ENCODE data around the gene LASP1.
"Not testable (repeated sequence)": the region's sequence is repeated elsewhere in the genome, so short reads cannot be mapped to it uniquely, and the experiment has no call there.

Gene LASP1

DNA sequence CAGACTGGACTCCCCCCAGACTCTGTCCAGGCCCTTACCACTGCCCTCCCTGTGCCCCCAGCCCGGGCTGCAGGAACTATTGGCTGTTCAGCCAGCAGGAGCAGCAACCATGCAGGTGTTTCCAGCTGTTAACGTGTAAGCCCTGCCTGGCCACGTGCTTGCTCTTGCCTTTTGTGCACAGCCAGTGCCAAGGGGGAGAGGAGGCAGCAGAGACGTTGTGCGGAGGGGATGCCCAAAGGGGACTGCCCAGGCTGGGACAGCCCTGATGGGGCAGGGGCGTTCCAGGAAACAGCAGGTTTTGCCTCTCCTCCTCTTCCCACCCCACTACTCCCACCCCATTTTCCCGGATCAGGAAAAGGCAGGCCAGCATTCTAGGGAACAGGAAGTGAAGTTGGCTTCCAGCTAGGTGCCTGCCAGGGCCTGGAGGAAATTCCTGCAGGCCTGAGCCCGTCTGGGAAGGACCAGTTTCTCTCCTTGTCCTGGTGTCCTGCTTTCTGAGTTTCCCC is 38.9 kb downstream of the LASP1 start:
- no peak for DNase-seq (ENCODE audit: low spot score)

DNA sequence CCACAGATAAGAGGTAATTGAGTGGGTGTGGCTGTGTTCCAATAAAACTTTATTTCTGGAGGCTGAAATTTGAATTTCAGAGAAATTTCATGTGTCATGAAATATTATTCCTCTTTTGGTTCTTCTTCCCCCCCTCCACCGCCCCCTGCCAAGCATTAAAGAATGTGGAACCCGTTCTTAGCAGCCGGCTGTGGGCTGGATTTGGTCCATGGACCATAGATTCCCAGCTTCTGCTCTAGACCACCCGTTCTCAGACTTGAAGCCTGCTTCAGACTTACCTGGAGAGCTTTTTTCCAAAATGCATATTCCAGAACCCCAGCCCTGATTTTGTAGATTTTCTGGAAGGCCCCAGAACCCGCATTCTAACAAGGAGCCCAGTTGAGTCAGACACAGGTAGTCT is 40.5 kb downstream of the LASP1 start:
- DNase-seq (ENCODE audit: low spot score): no peak

DNA sequence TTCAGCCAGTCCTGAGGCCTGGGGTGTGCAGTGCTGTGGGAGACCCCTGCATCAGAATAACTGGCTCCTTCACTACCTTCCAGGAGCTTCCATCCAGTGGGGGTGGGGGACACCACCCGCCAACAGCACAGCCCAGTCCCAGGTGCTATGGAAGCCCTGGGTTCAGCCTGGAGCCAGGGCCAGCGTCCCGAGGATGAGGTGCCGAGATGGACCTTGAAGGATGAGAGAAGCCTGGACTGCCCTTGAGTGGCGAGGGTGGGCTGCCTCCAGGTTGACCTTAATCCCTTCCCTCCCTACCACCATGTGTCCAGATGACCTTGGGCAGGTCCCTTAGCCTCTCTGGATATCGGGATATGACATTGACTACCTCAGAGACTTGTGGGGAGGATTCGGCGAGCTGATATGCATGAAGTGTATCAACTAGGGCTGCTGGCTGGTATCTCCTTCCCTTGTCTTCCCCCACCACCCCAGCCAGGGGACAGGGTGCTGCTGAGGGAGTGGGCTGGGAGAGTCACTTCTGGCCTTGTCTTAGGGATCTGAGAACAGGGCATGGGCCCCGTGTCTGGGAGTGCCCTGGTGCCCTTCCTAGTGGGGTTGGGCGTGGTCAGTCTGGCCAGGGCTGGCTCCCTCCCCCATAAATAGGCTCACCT is 41.3 kb downstream of the LASP1 start:
- DNase-seq (ENCODE audit: low spot score): no peak

GRCh38 chr17:38911731-38912081 is 41.8 kb downstream of the LASP1 start:
- not testable (repeated sequence) for DNase-seq (ENCODE audit: low spot score)

GRCh38 chr17:38912221-38912813 is 42.5 kb downstream of the LASP1 start:
- DNase-seq (ENCODE audit: low spot score): no peak

DNA sequence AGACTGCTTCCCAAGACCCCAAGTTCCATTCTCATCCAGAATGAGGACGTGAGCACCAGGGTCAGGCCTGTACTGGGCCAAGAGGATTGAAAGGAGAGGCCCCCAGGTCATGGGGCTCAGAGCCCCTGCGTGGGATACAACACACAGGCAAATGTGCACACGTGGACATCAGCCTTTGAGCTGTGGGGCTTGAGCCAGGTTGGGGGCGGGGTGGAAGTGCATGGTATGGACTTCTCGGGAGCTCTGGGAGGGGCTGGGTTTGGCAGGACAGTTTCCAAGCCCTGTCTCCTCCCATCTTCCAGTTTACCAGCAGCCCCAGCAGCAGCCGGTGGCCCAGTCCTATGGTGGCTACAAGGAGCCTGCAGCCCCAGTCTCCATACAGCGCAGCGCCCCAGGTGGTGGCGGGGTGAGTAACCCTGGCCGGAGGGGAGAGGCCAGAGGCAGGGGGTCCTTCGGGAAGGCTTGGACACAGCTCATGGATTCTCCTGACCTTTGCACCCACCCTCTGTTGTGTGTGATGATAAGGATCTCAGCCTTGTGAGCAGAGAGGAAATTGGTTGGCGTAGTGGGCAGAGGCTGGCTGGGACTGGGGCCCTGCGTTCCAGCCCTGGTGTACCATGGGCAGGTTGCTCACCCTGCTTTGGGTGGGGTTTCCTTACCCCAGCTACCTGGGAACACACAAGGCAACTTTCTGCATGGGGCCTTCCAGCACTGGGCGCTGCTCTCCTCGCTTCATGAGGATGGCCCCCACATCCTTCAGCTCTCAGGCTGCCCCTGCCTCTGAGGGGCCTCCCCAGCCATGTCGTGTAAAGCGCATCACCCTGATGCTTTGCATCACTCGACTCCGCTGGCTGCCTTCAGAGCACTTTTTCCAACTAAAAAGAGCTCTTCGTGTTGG is 45.1 kb downstream of the LASP1 start:
- DNase-seq (ENCODE audit: low spot score): no peak

DNA sequence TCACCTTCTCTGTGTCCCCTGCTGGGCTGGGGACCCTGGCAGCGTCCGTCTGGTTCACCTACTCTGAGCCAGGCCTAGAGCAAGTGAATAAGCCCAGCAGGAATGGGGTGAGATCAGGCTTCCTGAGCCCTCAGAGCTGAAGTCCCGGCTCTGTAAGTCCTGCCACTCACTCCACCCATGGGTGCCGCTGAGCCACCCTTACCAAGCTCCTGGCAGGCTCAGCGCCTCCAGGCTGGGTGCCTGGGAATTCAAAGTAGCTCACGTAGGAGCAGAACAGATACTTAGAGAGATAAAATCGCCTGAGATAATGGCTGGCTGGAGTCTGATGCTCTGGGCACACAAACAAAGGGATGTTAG is 45.8 kb downstream of the LASP1 start:
- no peak for DNase-seq (ENCODE audit: low spot score)

- DNase-seq (ENCODE audit: low spot score): no peak
These were observed 46.9 kb downstream of the LASP1 start for GRCh38 chr17:38916771-38917170.

DNA sequence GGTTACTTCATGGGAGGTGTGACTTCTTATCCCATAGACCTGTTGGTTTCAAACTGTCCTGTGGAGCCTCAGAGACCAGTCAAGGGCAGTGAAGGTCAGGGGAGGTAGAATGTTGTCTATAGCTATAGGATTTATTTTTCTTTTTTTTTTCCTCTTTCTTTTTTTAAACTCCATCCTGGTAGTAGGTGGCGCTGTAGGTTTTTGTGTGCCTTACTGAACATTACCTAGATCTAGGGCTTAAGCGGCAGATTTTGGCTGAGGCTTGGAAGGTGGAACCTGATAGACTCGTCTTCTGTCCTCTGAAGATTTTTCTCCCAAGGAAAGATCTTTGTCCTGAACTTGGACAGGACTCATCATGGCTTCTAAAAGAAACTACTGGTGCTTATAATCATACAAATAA is 47.4 kb downstream of the LASP1 start:
- DNase-seq (ENCODE audit: low spot score): no peak

GRCh38 chr17:38918129-38918913 is 48.5 kb downstream of the LASP1 start:
- DNase-seq (ENCODE audit: low spot score): no peak

DNA sequence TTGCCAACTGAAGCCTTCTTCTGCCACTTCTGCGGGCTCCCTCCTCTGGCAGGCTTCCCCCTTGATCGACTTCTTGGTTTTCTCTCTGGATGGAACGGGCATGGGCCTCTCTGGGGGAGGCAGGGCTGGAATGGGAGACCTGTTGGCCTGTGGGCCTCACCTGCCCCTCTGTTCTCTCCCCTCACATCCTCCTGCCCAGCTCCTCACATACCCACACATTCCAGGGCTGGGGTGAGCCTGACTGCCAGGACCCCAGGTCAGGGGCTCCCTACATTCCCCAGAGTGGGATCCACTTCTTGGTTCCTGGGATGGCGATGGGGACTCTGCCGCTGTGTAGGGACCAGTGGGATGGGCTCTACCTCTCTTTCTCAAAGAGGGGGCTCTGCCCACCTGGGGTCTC is 49.1 kb downstream of the LASP1 start:
- no peak for DNase-seq (ENCODE audit: low spot score)

- no peak for DNase-seq (ENCODE audit: low spot score)
These were observed 49.6 kb downstream of the LASP1 start for GRCh38 chr17:38919316-38920078.

DNA sequence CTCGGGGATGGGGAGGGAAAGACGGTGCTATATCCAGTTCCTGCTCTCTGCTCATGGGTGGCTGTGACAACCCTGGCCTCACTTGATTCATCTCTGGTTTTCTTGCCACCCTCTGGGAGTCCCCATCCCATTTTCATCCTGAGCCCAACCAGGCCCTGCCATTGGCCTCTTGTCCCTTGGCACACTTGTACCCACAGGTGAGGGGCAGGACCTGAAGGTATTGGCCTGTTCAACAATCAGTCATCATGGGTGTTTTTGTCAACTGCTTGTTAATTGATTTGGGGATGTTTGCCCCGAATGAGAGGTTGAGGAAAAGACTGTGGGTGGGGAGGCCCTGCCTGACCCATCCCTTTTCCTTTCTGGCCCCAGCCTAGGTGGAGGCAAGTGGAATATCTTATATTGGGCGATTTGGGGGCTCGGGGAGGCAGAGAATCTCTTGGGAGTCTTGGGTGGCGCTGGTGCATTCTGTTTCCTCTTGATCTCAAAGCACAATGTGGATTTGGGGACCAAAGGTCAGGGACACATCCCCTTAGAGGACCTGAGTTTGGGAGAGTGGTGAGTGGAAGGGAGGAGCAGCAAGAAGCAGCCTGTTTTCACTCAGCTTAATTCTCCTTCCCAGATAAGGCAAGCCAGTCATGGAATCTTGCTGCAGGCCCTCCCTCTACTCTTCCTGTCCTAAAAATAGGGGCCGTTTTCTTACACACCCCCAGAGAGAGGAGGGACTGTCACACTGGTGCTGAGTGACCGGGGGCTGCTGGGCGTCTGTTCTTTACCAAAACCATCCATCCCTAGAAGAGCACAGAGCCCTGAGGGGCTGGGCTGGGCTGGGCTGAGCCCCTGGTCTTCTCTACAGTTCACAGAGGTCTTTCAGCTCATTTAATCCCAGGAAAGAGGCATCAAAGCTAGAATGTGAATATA is 50.8 kb downstream of the LASP1 start:
- no peak for DNase-seq (ENCODE audit: low spot score)

GRCh38 chr17:38921756-38922411 is 52.0 kb downstream of the LASP1 start:
- DNase-seq (ENCODE audit: low spot score): no peak

GRCh38 chr17:38922538-38923297 is 52.9 kb downstream of the LASP1 start:
- DNase-seq (ENCODE audit: low spot score): peak; percentile 40

DNA sequence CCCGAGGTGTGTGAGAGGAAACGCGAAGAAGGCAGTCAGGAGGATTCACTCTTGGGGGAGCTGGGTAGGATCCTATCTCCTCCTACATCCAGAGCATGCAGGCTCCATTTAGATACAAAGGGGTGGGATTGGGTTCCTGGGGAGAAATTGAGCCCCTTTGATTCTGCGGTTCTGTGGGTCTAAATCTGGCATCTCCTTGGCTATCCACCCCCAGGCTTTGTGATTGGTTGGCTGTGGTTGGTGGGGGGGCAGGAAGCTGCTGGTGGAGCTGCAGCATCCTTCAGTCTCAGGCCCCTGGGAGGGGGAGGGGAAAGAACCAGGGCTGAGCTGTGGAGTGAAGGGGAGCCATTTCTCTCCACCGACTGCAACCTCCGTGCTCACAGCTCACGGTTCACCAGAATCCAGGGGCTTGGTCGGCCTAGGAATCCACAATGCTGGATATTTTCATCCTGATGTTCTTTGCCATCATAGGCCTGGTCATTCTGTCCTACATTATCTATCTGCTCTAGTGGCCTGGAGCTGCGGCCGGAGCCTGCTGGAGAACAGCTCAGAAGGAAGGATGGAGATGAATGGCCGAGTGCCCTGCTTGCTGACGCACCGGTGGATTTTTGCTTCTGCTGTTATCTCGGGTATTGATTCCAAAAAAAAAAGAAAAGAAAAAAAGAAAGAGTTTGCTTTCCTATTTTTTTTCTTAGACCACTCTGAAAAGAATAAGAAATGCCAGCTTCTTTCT is 55.6 kb downstream of the LASP1 start, which contains the start of gene LASP1NB:
LASP1NB (plus strand) TSS at position 352 of the 733 bp plus-strand sequence.
- no peak for DNase-seq (ENCODE audit: low spot score)

- no peak for DNase-seq (ENCODE audit: low spot score)
These were observed 56.6 kb downstream of the LASP1 start for GRCh38 chr17:38926293-38927070.

Measured in AG08395 (cell line).